GM23338 (cell line): Measurements from ENCODE around the gene MLPH.

Experiments
- CREB1 ChIP-seq: fragments of 250-450 bp; sonication (Bioruptor Pico); IDR thresholded peaks from 2 replicates; pipeline ENCODE4 v1.5.0; 2020; ENCODE audit warnings: low read depth, mild to moderate bottlenecking, moderate library complexity
- CTCF ChIP-seq, 2 experiments: fragments of 200-600 bp in 1 of 2; sonication (generic) in 1 of 2; conservative IDR thresholded peaks; 2 replicates each; pipeline versions ENCODE4 v1.5.1 to v1.6.1; 2016 to 2017; ENCODE audit warnings: antibody characterized with exemption in 2 of 2, low read depth in 2 of 2, mild to moderate bottlenecking in 2 of 2, moderate library complexity in 1 of 2
- ETS1 ChIP-seq: IDR thresholded peaks from 2 replicates; pipeline ENCODE4 v1.6.1; 2016; ENCODE audit warnings: antibody characterized with exemption
- EZH2 ChIP-seq: fragments of 200-600 bp; sonication (generic); IDR thresholded peaks from one replicate; pipeline ENCODE4 v1.8.0; 2017; ENCODE audit warnings: antibody characterized with exemption, mild to moderate bottlenecking, low read depth; ENCODE audit not compliant: unreplicated experiment
- EZH2phosphoT487 ChIP-seq: fragments of 200-600 bp; sonication (generic); IDR thresholded peaks from one replicate; pipeline ENCODE4 v1.8.1; 2018; ENCODE audit warnings: antibody characterized with exemption; ENCODE audit not compliant: unreplicated experiment
- JUNB ChIP-seq: IDR thresholded peaks from one replicate; pipeline ENCODE4 v1.6.1; 2016; ENCODE audit warnings: antibody characterized with exemption; ENCODE audit not compliant: unreplicated experiment
- POLR2AphosphoS5 ChIP-seq: IDR thresholded peaks from 2 replicates; pipeline ENCODE4 v1.6.1; 2016; ENCODE audit warnings: antibody characterized with exemption, low read depth
- REST ChIP-seq: IDR thresholded peaks from one replicate; pipeline ENCODE4 v1.6.1; 2018; ENCODE audit warnings: antibody characterized with exemption; ENCODE audit not compliant: unreplicated experiment
- ZNF114 ChIP-seq: fragments of 250-450 bp; sonication (Bioruptor Pico); IDR thresholded peaks from 2 replicates; pipeline ENCODE4 v1.5.0; 2020; ENCODE audit warnings: mild to moderate bottlenecking, moderate library complexity

- TF ChIP-seq CTCF (conservative IDR thresholded peaks at IDR 0.05; ENCODE audit: low read depth in 2 of 2) (no peak), REST (no peak), ETS1 (no peak), EZH2phosphoT487 (no peak), EZH2 (no peak), JUNB (no peak), CREB1 (CRISPR knock-in tag) (no peak), ZNF114 (CRISPR knock-in tag) (no peak), POLR2AphosphoS5 (no peak)
These were observed 82.8 kb downstream of the MLPH start for GRCh38 chr2:237569896-237570295.
